Common myeloid progenitor, CD34-positive (primary cell): ENCODE measurements around the gene LZTS3. TPM values are rescaled to one million over a fixed set of nuclear protein-coding genes. Genes with fewer than 3 reads are reported as not detected.
A peak's percentile ranks its signal among the peaks of the same experiment; 100 is the strongest.
"Not testable (repeated sequence)": the region's sequence is repeated elsewhere in the genome, so short reads cannot be mapped to it uniquely, and the experiment has no call there.

Source experiments
- CTCF ChIA-PET: fragments of 350-600 bp; sonication (Branson Sonifier 250); formaldehyde crosslinking; loops from one replicate; lab custom pipeline; 2021; ENCODE audit warnings: antibody characterized with exemption; lab: Charles Lee
- POLR2A ChIA-PET: fragments of 350-600 bp; sonication (Branson Sonifier 250); formaldehyde crosslinking; loops from one replicate; lab custom pipeline; 2021; ENCODE audit warnings: antibody characterized with exemption; lab: Charles Lee
- DNase-seq, 3 donors: peaks; one replicate each; pipeline versions ENCODE4 v3.0.0 to v3.0.0-alpha.2; 2013
- H3K27ac ChIP-seq, 2 experiments: 1 replicate in 1 of 2; 2 replicates in 1 of 2; pipeline ENCODE4 v1.7.0; 2013; ENCODE audit warnings: inconsistent platforms in 2 of 2, low read length in 2 of 2, mild to moderate bottlenecking in 2 of 2, low read depth in 1 of 2, moderate library complexity in 1 of 2; ENCODE audit not compliant: severe bottlenecking in 2 of 2, insufficient read depth in 1 of 2, poor library complexity in 1 of 2
- H3K27me3 ChIP-seq, 5 experiments: replicated peaks in 2 of 5; 1 replicate in 3 of 5; 2 replicates in 2 of 5; pipeline versions ENCODE4 v1.6.1 to v1.7.0; 2013; ENCODE audit warnings: low read length in 4 of 5, mild to moderate bottlenecking in 2 of 5, moderate library complexity in 2 of 5, inconsistent platforms in 1 of 5; ENCODE audit not compliant: insufficient read depth in 5 of 5, control insufficient read depth in 4 of 5
- H3K36me3 ChIP-seq, 4 experiments: 1 replicate in 2 of 4; 2 replicates in 2 of 4; pipeline versions ENCODE4 v1.6.1 to v1.7.0; 2013; ENCODE audit warnings: low read length in 3 of 4, control low read depth in 1 of 4, mild to moderate bottlenecking in 1 of 4; ENCODE audit not compliant: control insufficient read depth in 4 of 4, insufficient read depth in 4 of 4
- H3K4me1 ChIP-seq, 4 experiments: 1 replicate in 3 of 4; 2 replicates in 1 of 4; pipeline versions ENCODE4 v1.6.1 to v1.7.1; 2013; ENCODE audit warnings: low read length in 3 of 4, mild to moderate bottlenecking in 3 of 4, control low read depth in 1 of 4, inconsistent platforms in 1 of 4, moderate library complexity in 1 of 4; ENCODE audit not compliant: control insufficient read depth in 4 of 4, insufficient read depth in 4 of 4; ENCODE audit errors: control extremely low read depth in 1 of 4
- H3K4me3 ChIP-seq, 7 experiments: 1 replicate in 4 of 7; 2 replicates in 3 of 7; pipeline versions ENCODE4 v1.5.1 to v1.7.0; 2013; ENCODE audit warnings: mild to moderate bottlenecking in 7 of 7, low read length in 6 of 7, moderate library complexity in 6 of 7, inconsistent platforms in 2 of 7, low read depth in 2 of 7, control low read depth in 1 of 7; ENCODE audit not compliant: insufficient read depth in 4 of 7, control insufficient read depth in 1 of 7; ENCODE audit errors: extremely low read depth in 1 of 7
- H3K9me3 ChIP-seq, 5 experiments: 1 replicate in 4 of 5; 2 replicates in 1 of 5; pipeline versions ENCODE4 v1.6.1 to v1.7.1; 2013; ENCODE audit warnings: low read length in 4 of 5, mild to moderate bottlenecking in 2 of 5, inconsistent platforms in 1 of 5, low read depth in 1 of 5, moderate library complexity in 1 of 5; ENCODE audit not compliant: control insufficient read depth in 4 of 5, insufficient read depth in 2 of 5; ENCODE audit errors: control extremely low read depth in 1 of 5
- WGBS: methylation state at CpG from one replicate; pipeline ENCODE4 v1.1.5; 2013; ENCODE audit not compliant: insufficient coverage; 5-methylcytosine and 5-hydroxymethylcytosine counted together
- polyA plus RNA-seq: library from polyadenylated mRNA; unstranded; fragments of 120-200 nt; gene quantifications from one replicate; pipeline ENCODE4 v1.2.1, GENCODE V29; 2013

Gene LZTS3
- polyA plus RNA-seq: 2.3 TPM

DNA sequence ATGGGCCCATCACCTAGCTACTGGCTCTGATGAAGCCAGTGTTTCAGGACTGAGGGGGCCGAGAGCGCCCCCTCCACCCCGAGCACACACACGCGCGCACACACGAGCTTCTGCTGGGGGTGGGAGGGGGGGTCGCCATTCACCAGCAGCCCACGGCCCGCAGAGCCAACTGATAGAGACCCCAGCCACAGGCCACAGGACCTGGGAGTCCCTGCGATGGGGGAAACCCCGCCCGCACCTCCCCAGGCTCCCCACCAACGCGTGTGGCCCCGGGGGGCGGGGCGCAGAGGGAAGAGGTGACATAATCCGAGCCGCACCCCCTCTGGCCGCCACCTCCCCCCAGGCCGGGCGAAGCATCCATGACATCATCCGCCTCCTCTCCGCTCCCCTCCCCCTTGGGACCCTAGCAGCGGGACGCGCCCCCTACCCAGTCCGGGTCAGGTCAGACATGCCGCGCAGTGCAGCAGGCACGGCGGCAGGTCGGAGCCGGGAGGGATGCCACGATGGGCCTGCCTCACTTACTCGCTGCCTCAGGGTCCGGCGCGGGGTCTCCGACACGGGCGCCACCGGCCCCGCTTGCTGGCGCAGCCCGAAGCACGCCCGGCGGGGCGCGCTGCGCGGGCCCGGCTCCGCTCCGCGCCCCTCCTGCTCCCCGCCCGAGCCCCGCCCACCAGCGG, at the start of gene LZTS3:
LZTS3 (minus strand) TSS at position 617 of the 677 bp plus-strand sequence. CDS start 6,386 bp downstream, outside the sequence.
- Histone ChIP-seq H3K9me3 (no peaks in the 10 kb centered on the region), H3K36me3 (no peaks in the 10 kb centered on the region), H3K27ac (peak within 1 kb of the TSS in 1 of 2 experiments; percentile 70), H3K4me1 (peaks cover 0 to 25% (median 19%) of the 10 kb centered on the region in 4 experiments), H3K27me3 (peaks cover 12 to 40% (median 27%) of the 10 kb centered on the region in 5 experiments), H3K4me3 (peak within 1 kb of the TSS; percentile 13 to 87 (median 78))
- ChIA-PET POLR2A (no interaction called here), CTCF (interaction anchor here (1.0 to 1.6 kb wide), 4 partner anchors 12 to 127 kb away, joined by 3 to 5 read pairs (median 3); partner anchors contain the start of genes FASTKD5, MRPS26 and UBOX5)
- DNase-seq: peak; percentile 77 to 94 (median 93)
- WGBS: 1% methylated on average over 49 of the region's 62 CpGs

- Histone ChIP-seq H3K9me3 (no peaks in the 10 kb centered on the region), H3K27me3 (no peaks in the 10 kb centered on the region), H3K36me3 (peaks cover 2 to 50% (median 28%) of the 10 kb centered on the region in 4 experiments), H3K4me1 (peaks cover 0 to 35% (median 27%) of the 10 kb centered on the region in 4 experiments), H3K27ac (no peak overlapping the region), H3K4me3 (no peak overlapping the region)
- ChIA-PET CTCF (interaction anchor here (1.1 to 3.5 kb wide), 10 partner anchors 10 to 108 kb away, joined by 3 to 25 read pairs (median 4); no protein-coding TSS in a partner anchor), POLR2A (no interaction called here)
- DNase-seq: no peak
- WGBS: 97% methylated on average over 14 of the region's 18 CpGs
These were observed 48.3 kb upstream of the LZTS3 start for GRCh38 chr20:3221398-3222226.

DNA sequence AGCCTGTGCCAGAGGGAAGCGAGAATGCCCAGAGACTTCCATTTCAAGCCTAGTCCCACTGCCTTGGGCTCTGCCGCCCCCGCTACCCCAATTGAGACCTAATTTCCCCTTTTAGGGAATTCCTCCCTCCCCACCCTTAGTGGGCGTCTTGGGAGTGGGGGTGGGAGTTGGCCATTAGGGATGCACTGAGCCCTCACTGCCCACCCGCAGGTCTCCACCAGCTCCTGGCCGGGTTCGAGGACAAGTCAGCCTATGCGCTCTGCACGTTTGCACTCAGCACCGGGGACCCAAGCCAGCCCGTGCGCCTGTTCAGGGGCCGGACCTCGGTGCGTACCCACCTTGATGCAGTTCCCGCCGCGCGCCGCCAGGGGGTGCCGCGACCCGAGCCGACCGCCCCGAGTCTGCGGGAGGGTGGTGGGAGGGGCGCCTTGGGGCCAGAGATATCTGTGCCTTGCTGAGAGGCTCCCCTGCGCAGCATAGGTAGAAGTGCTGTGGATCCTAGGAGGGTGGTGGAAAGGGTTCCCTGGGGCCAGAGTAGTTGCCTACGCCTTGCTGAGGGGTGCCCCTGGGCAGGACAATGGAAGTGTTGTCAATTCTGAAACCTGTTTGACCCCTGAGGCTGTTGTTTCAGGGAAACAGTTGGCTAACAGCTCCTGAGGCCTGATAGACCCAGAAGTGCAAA, 45.1 kb upstream of the LZTS3 start:
- POLR2A ChIA-PET: interaction anchor here (0.7 kb wide), 1 partner anchor 1339 kb away, joined by 5 read pairs; no protein-coding TSS in a partner anchor
- WGBS: 21% methylated on average over 16 of the region's 30 CpGs
- CTCF ChIA-PET: interaction anchor here (0.8 to 3.5 kb wide), 12 partner anchors 9 to 940 kb away, joined by 3 to 25 read pairs (median 4); partner anchors contain the start of genes ITPA and SLC4A11
- Histone ChIP-seq H3K9me3 (no peaks in the 10 kb centered on the region), H3K4me1 (peaks cover 0 to 25% (median 20%) of the 10 kb centered on the region in 4 experiments), H3K27ac (no peak overlapping the region), H3K36me3 (peaks cover 2 to 52% (median 29%) of the 10 kb centered on the region in 4 experiments), H3K27me3 (no peaks in the 10 kb centered on the region), H3K4me3 (no peak overlapping the region)
- DNase-seq: peak; percentile 47 to 73 (median 71)

GRCh38 chr20:3215359-3215917, 42.1 kb upstream of the LZTS3 start:
- H3K27me3 ChIP-seq, H3K4me3 ChIP-seq, POLR2A ChIA-PET, H3K4me1 ChIP-seq, H3K27ac ChIP-seq, DNase-seq, H3K9me3 ChIP-seq: not testable (repeated sequence)
- H3K36me3 ChIP-seq: peaks cover 2 to 33% (median 24%) of the 10 kb centered on the region in 4 experiments
- CTCF ChIA-PET: interaction anchor here (1.0 to 2.0 kb wide), 4 partner anchors 16 to 101 kb away, joined by 3 to 6 read pairs (median 4); no protein-coding TSS in a partner anchor
- 77% methylated on average over 3 of the region's 7 CpGs for WGBS

DNA sequence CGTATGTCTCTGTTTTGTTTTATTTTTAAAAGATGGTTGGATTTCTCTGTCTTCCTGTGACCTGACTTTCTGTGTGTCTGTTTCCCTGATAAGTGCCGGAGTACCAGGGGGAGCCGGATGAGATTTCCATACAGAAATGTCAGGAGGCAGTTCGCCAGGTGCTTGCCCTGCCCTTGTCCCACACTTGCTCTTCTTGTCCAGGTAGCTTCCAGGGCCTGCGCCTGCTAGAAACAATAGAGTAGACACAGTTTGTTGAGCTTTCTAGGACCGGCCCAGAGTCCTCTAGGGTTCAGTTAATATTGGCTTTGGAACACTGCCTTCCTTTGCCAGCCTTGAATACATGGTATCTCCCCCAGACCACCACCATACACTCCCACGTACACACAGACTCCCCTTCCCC, 39.9 kb upstream of the LZTS3 start:
- no peak overlapping the region for H3K27ac ChIP-seq
- no peak overlapping the region for H3K4me3 ChIP-seq
- H3K9me3 ChIP-seq: no peaks in the 10 kb centered on the region
- ChIA-PET POLR2A (no interaction called here), CTCF (interaction anchor here (0.7 to 1.9 kb wide), 2 partner anchors 23 to 103 kb away, joined by 3 to 4 read pairs; no protein-coding TSS in a partner anchor)
- H3K27me3 ChIP-seq: no peaks in the 10 kb centered on the region
- peaks cover 2 to 27% (median 18%) of the 10 kb centered on the region in 4 experiments for H3K36me3 ChIP-seq
- DNase-seq: no peak
- 94% methylated on average over 6 of the region's 7 CpGs for WGBS
- H3K4me1 ChIP-seq: peaks cover 6 to 21% (median 16%) of the 10 kb centered on the region in 4 experiments

- Histone ChIP-seq H3K36me3 (peaks cover 0 to 18% (median 16%) of the 10 kb centered on the region in 4 experiments), H3K4me1 (peaks cover 6 to 21% (median 18%) of the 10 kb centered on the region in 4 experiments), H3K27me3 (no peaks in the 10 kb centered on the region), H3K27ac (peak overlapping the region in 1 of 2 experiments; percentile 89), H3K9me3 (no peaks in the 10 kb centered on the region), H3K4me3 (peak overlapping the region; percentile 85 to 98 (median 94))
- 92% methylated on average over 1 of the region's 2 CpGs for WGBS
- CTCF ChIA-PET: interaction anchor here (1.0 to 1.4 kb wide), 4 partner anchors 8 to 141 kb away, joined by 3 to 4 read pairs (median 4); no protein-coding TSS in a partner anchor
- POLR2A ChIA-PET: no interaction called here
- no peak for DNase-seq
These were observed 37.0 kb upstream of the LZTS3 start for GRCh38 chr20:3210346-3210745.
